ENCODE results near the gene CYTH4.
A peak's percentile ranks its signal among the peaks of the same experiment; 100 is the strongest.

Gene CYTH4

GRCh38 chr22:37310075-37310606 lies 27.8 kb downstream of the CYTH4 start:
- TF ChIP-seq GATA1 (IDR thresholded peaks at IDR 0.05; ENCODE audit: low read depth, low read length) (no peak), POLR2A (IDR thresholded peaks at IDR 0.05; ENCODE audit: low read length) (no peak)
- DNase-seq, result no peak

GRCh38 chr22:37310815-37311595 lies 28.7 kb downstream of the CYTH4 start:
- TF ChIP-seq GATA1 (IDR thresholded peaks at IDR 0.05; ENCODE audit: low read depth, low read length) (no peak), POLR2A (IDR thresholded peaks at IDR 0.05; ENCODE audit: low read length) (no peak)
- DNase-seq, result no peak

GRCh38 chr22:37311761-37312312 lies 29.5 kb downstream of the CYTH4 start:
- TF ChIP-seq GATA1 (IDR thresholded peaks at IDR 0.05; ENCODE audit: low read depth, low read length), result no peak
- TF ChIP-seq POLR2A (IDR thresholded peaks at IDR 0.05; ENCODE audit: low read length), result no peak
- no peak for DNase-seq

DNA sequence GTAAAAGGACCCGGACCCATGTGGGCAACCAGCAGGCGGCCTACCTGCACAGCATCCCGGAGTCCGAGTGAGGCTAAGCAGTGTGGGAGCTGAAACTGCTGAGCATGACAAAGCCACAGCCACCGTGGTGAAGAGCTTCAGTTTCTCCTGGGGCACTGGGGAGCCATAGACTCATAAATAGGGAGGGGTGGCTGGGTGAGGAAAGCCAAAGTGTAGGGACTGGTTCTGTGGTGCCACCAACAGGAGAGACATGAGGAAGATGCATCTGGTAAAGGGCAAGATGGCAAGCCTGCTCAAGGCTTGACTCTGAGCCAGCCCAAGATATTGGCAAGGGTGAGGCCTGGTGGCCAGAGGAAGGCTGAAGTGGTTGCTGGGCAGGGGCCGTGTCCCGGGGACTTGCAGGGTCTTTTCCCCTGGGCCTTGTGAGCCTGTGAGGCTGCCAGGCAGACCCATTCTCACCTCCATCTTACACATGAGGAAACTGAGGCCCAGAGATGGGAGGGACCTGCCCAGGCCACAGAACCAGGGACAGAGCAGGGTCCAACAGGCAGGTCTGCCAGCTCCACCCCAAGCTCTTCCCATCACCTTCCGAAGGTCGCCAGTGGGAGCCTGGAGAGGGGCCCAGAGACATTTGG lies 30.4 kb downstream of the CYTH4 start:
- DNase-seq, result no peak
- TF ChIP-seq GATA1 (IDR thresholded peaks at IDR 0.05; ENCODE audit: low read depth, low read length) (no peak), POLR2A (IDR thresholded peaks at IDR 0.05; ENCODE audit: low read length) (no peak)

DNA sequence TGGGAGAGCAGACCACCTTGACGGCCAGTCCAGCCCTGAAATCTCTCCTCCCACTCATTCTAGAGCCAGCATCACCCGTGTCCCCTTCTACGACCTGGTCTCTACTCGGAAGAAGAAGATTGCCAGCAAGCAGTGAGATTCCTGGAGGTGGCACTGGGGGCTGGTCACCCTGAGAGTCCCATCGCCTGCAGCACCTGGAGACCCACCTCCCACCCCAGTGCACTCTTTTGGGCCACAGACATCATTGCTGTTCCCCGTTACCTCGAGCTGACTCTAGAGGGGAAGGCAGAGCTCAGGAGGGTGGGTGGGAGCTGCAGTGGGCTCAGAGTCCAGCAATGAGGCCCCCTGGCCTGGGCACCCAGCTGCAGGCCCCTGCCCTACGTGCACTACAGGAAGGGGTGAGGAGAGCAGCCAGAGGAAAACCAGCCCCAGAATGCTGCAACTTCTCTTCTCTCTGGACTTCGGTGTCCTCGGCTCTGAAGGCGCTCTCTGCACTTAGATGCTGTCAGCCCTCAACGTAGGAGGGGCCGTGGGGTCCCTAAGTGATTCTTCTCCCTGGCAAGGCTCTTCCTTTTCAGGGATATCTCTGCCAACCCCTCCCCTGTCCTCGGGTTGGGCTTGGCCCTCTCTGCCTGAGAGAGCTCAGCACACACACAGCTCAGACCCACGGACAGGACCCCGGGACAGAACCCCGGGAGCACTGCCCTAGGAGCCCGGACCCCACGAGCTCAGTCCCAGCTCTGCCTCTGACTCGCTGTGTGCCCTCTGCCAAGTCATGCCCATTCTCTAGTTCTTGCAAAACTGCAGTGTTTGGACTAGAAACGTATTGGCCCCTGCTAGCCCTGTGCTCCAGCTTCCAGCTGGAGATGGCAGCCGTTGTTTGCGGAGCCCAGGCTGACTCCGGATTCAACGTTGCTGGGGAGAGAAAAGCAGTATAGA lies 31.3 kb downstream of the CYTH4 start:
- DNase-seq, result no peak
- TF ChIP-seq GATA1 (IDR thresholded peaks at IDR 0.05; ENCODE audit: low read depth, low read length), result no peak
- TF ChIP-seq POLR2A (IDR thresholded peaks at IDR 0.05; ENCODE audit: low read length), result no peak

DNA sequence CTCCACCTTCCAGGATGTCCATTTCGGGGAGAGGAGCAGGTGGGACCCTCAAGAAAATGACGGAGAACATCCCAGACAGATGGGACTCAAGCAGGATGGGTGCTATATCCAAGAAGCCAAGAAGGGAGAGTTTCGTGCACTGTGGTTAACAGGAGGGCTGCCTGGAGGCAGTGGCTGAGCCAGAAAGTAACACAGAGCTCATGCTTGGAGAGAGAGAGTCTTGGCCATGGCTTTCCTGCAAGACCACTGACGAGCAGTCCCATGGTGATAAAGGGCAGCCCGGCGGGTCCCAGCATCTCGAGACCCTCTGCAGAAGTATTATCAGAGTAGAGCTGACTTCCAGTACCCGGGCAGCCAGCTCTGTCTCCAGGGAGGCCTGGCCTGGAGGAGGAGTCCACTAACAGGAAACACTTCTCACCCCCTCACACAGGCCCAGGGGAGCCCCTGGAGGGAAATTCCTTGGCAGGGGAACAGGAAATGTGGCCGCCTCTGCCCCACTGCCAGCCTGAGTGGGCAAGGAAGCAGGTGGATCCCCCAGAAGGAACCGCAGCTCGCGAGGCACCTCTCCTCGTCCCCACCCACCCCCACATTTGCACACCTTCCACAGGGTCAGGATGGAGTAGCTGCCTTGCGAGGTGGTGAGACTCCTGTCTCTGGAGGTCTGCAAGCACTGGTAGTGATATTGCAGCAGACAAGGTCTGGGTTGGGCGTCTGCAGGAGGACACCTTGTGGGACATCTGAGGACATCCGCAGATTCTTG lies 32.2 kb downstream of the CYTH4 start:
- DNase-seq, result no peak
- no peak for TF ChIP-seq POLR2A (IDR thresholded peaks at IDR 0.05; ENCODE audit: low read length)
- TF ChIP-seq GATA1 (IDR thresholded peaks at IDR 0.05; ENCODE audit: low read depth, low read length), result no peak

DNA sequence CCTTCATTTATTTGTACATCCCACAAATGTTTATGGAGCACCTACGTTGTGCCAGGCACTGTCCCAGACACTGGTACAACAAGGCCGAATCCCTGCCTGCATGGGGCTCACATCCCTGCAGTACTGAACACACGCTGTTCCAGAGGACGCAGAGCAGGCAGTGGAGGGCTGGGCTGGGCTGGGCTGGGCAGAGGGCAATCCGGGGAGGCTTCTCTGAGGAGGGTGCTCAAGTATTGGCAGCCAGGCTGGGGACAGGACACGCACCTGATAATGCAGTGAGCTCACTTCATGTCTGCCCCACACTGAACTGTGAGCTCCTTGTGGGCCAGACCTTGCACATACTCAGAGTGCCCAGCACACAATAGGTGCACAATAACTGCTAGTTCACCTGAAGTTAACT lies 34.1 kb downstream of the CYTH4 start:
- DNase-seq, result no peak
- no peak for TF ChIP-seq GATA1 (IDR thresholded peaks at IDR 0.05; ENCODE audit: low read depth, low read length)
- TF ChIP-seq POLR2A (IDR thresholded peaks at IDR 0.05; ENCODE audit: low read length), result no peak

DNA sequence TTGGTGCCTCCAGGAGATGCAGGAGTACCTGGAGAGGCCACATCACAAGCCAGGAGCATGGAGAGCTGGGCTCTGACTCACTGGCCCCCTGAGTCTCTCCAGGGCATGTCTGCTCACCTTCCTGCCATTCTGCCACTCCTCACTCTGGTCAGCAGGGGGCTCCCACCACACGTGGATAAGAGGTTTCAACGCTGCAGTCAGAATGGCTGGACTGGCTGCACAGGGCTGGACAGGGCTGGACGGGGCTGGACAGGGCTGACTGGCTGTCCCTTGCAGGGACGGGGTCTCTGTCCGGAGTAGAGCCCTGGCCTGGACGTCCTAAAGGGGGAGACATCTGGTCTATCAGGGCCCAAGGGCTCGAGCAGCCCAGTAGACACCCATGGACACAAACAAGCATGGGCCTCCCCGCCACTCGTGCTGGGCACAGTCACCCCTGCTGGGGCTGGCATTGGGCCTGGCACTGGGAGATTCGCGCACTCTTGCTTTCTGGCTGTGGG lies 34.6 kb downstream of the CYTH4 start:
- TF ChIP-seq POLR2A (IDR thresholded peaks at IDR 0.05; ENCODE audit: low read length) (no peak), GATA1 (IDR thresholded peaks at IDR 0.05; ENCODE audit: low read depth, low read length) (no peak)
- DNase-seq, result peak; percentile 63 to 79

DNA sequence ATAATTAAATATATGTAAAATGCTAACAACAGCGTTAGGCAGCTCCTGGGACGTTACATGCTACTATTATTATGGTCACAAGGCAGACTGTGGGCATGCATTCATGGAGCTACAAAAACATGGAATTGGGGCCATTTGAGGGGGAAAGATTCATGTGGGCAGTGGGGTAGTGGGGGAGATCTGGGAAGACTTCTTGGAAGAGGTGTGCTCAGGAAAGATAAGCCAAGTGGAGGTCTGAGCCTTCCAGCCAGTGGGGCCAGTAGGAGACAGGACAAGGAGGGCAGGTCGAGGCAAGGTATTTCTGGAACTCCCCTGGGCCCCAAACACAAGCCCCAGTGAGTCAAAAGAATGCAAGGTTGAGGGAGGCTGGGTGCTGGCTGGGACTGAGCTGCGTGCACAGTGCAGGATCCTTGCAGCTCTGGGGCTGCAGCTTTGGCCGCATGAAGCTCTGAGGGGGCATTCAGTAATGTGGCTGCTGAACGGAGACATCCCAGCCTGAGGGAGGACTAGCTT lies 35.4 kb downstream of the CYTH4 start:
- no peak for TF ChIP-seq POLR2A (IDR thresholded peaks at IDR 0.05; ENCODE audit: low read length)
- TF ChIP-seq GATA1 (IDR thresholded peaks at IDR 0.05; ENCODE audit: low read depth, low read length), result no peak
- DNase-seq, result no peak

GRCh38 chr22:37318364-37319109 lies 36.2 kb downstream of the CYTH4 start:
- TF ChIP-seq POLR2A (IDR thresholded peaks at IDR 0.05; ENCODE audit: low read length) (no peak), GATA1 (IDR thresholded peaks at IDR 0.05; ENCODE audit: low read depth, low read length) (no peak)
- no peak for DNase-seq

DNA sequence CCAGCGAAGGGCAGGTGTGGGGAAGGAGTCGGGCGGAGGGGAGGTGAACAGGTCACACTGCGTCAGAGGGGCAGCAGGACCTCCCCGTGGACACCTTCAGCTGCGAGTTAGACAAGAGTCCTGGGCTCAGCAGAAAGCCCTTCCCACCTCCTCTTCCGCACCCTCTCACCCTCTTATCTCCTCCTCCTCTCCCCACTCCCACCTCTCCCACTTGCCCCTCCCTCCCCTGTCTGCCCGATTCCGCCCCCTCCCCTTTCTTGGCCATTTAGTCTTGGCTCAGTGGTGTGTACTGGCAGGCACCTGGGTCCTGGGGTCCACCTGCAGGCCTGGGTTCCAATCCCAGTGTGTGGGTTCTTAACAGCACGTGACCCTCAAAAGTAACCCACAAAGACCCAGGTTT lies 37.2 kb downstream of the CYTH4 start:
- DNase-seq, result no peak
- no peak for TF ChIP-seq POLR2A (IDR thresholded peaks at IDR 0.05; ENCODE audit: low read length)
- TF ChIP-seq GATA1 (IDR thresholded peaks at IDR 0.05; ENCODE audit: low read depth, low read length), result no peak

All from erythroblast (primary cell).